ENCODE results near the gene ELAC1. TPM values are rescaled to one million over a fixed set of nuclear protein-coding genes. Genes with fewer than 3 reads are reported as not detected.
A peak's percentile ranks its signal among the peaks of the same experiment; 100 is the strongest.

ELAC1 gene
- total RNA-seq, 1 donor from 2014 or later, result 14.0 TPM

GRCh38 chr18:51028201-51028805, 60.5 kb downstream of the ELAC1 start:
- TF ChIP-seq, protein P1, sequence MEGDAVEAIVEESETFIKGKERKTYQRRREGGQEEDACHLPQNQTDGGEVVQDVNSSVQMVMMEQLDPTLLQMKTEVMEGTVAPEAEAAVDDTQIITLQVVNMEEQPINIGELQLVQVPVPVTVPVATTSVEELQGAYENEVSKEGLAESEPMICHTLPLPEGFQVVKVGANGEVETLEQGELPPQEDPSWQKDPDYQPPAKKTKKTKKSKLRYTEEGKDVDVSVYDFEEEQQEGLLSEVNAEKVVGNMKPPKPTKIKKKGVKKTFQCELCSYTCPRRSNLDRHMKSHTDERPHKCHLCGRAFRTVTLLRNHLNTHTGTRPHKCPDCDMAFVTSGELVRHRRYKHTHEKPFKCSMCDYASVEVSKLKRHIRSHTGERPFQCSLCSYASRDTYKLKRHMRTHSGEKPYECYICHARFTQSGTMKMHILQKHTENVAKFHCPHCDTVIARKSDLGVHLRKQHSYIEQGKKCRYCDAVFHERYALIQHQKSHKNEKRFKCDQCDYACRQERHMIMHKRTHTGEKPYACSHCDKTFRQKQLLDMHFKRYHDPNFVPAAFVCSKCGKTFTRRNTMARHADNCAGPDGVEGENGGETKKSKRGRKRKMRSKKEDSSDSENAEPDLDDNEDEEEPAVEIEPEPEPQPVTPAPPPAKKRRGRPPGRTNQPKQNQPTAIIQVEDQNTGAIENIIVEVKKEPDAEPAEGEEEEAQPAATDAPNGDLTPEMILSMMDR (IDR thresholded peaks at IDR 0.05), result no peak
- intact Hi-C loops (cut with micrococcal nuclease), result no loop called here
- peaks cover 20% of the 10 kb centered on the region for H3K36me3 Mint-ChIP-seq (ENCODE audit: low read depth)
- H3K27ac Mint-ChIP-seq, result peak overlapping the region; percentile 96
- peak overlapping the region; percentile 29 for H3K4me3 Mint-ChIP-seq
- DNase-seq (no peak), ATAC-seq (ENCODE audit: low read depth) (no peak)
- POLR2A ChIA-PET, result interaction anchor here (0.5 to 4.1 kb wide), 3 partner anchors 61 to 249 kb away, joined by 3 to 62 read pairs (median 44); partner anchors contain the start of genes ELAC1 and ME2
- no peaks in the 10 kb centered on the region for H3K27me3 Mint-ChIP-seq
- CTCF ChIA-PET, result interaction anchor here (0.9 to 2.4 kb wide), 2 partner anchors 23 to 209 kb away, joined by 3 to 7 read pairs; partner anchors contain the start of gene MRO
- H3K4me1 Mint-ChIP-seq, result peaks cover 44% of the 10 kb centered on the region
- no peaks in the 10 kb centered on the region for H3K9me3 Mint-ChIP-seq

GRCh38 chr18:51029378-51029693, 61.5 kb downstream of the ELAC1 start:
- POLR2A ChIA-PET, result interaction anchor here (0.9 to 4.1 kb wide), 13 partner anchors 10 to 198 kb away, joined by 3 to 62 read pairs (median 7); partner anchors contain the start of genes ELAC1, ME2 and MEX3C
- peaks cover 21% of the 10 kb centered on the region for H3K36me3 Mint-ChIP-seq (ENCODE audit: low read depth)
- DNase-seq (no peak), ATAC-seq (ENCODE audit: low read depth) (no peak)
- peaks cover 51% of the 10 kb centered on the region for H3K4me1 Mint-ChIP-seq
- H3K27me3 Mint-ChIP-seq, result no peaks in the 10 kb centered on the region
- CTCF ChIA-PET, result interaction anchor here (1.5 to 2.4 kb wide), 2 partner anchors 63 to 210 kb away, joined by 7 read pairs; partner anchors contain the start of gene MRO
- TF ChIP-seq, protein P1 (IDR thresholded peaks at IDR 0.05), result no peak
- intact Hi-C loops (cut with micrococcal nuclease), result no loop called here
- peak overlapping the region; percentile 96 for H3K27ac Mint-ChIP-seq
- no peaks in the 10 kb centered on the region for H3K9me3 Mint-ChIP-seq
- H3K4me3 Mint-ChIP-seq, result peak overlapping the region; percentile 96

DNA sequence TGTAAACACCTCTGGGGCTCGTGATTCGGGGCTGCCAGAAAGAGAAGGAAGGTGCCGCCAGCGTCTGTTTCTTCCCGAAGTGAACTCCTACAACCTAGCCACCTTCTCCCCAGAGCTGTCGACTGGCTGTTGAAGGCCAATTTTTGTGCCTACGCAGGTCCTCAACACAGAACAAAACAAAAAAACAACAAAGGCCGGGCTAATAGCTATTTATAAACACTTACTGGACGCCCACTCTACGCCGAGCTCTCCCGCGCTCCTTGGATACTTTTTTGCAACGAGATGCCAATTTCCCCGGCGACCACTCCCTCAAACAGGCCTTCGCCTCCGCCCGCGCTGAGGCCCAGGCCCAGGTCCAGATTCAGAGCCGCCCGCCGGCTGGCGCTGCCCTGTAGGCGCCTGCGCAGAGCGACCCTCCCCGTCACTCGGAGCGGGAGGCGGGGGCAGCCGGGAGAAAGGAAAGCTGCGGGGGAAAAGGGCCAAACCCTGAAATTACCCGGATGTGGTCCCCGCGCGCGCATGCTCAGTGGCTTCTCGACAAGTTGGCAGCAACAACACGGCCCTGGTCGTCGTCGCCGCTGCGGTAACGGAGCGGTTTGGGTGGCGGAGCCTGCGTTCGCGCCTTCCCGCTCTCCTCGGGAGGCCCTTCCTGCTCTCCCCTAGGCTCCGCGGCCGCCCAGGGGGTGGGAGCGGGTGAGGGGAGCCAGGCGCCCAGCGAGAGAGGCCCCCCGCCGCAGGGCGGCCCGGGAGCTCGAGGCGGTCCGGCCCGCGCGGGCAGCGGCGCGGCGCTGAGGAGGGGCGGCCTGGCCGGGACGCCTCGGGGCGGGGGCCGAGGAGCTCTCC, 62.1 kb downstream of the ELAC1 start, which contains the start of gene SMAD4:
Gene SMAD4 (plus strand): TSS at position 520 of the 843 bp plus-strand sequence. CDS start 16,834 bp downstream, outside the sequence.
- Mint-ChIP-seq H3K27me3 (no peaks in the 10 kb centered on the region), H3K4me1 (peaks cover 57% of the 10 kb centered on the region), H3K4me3 (peak within 1 kb of the TSS; percentile 96), H3K27ac (peak within 1 kb of the TSS; percentile 96), H3K9me3 (no peaks in the 10 kb centered on the region), H3K36me3 (ENCODE audit: low read depth) (peaks cover 26% of the 10 kb centered on the region)
- ATAC-seq (ENCODE audit: low read depth) (peak; percentile 85), DNase-seq (peak; percentile 98)
- intact Hi-C loops (cut with micrococcal nuclease), result loop anchor here (1.0 to 5.0 kb wide), 6 partner anchors 42 to 1543 kb away; partner anchors contain the start of genes C18orf32, ELAC1 and MRO
- POLR2A ChIA-PET, result interaction anchor here (0.8 to 4.1 kb wide), 18 partner anchors 10 to 748 kb away, joined by 3 to 62 read pairs (median 5); partner anchors contain the start of genes ELAC1, ME2 and MEX3C
- TF ChIP-seq, protein P1 (IDR thresholded peaks at IDR 0.05), result no peak
- CTCF ChIA-PET, result interaction anchor here (1.4 to 2.4 kb wide), 3 partner anchors 21 to 210 kb away, joined by 4 to 7 read pairs (median 7); partner anchors contain the start of gene MRO

- ATAC-seq (ENCODE audit: low read depth) (peak; percentile 66), DNase-seq (peak; percentile 71)
- Mint-ChIP-seq H3K27me3 (no peaks in the 10 kb centered on the region), H3K9me3 (no peaks in the 10 kb centered on the region), H3K4me3 (peak overlapping the region; percentile 88), H3K36me3 (ENCODE audit: low read depth) (peaks cover 30% of the 10 kb centered on the region), H3K27ac (peak overlapping the region; percentile 83), H3K4me1 (peaks cover 64% of the 10 kb centered on the region)
- TF ChIP-seq, protein P1 (IDR thresholded peaks at IDR 0.05), result no peak
- intact Hi-C loops (cut with micrococcal nuclease), result loop anchor here (1.0 to 5.0 kb wide), 6 partner anchors 42 to 1543 kb away; partner anchors contain the start of genes C18orf32, ELAC1 and MRO
- ChIA-PET CTCF (interaction anchor here (1.4 to 2.4 kb wide), 3 partner anchors 20 to 211 kb away, joined by 4 to 7 read pairs (median 7); partner anchors contain the start of gene MRO), POLR2A (interaction anchor here (0.5 to 4.1 kb wide), 20 partner anchors 9 to 749 kb away, joined by 3 to 62 read pairs (median 5); partner anchors contain the start of genes ELAC1, ME2 and MEX3C)
Observed at GRCh38 chr18:51030537-51031258, 62.9 kb downstream of the ELAC1 start.
